Thyroid gland (tissue), 4 donors: Measurements from ENCODE around the gene SLC12A1. TPM values are rescaled to one million over a fixed set of nuclear protein-coding genes. Genes with fewer than 3 reads are reported as not detected.

Source experiments
- DNase-seq, 2 donors: peaks; one replicate each; pipeline ENCODE4 v3.0.0-alpha.2; 2019
- H3K27ac ChIP-seq, 3 donors: fragments of 200-600 bp; sonication (generic); 1 replicate in 2 of 3; 2 replicates in 1 of 3; pipeline ENCODE4 v1.5.1; 2016 to 2019; ENCODE audit warnings: mild to moderate bottlenecking in 1 of 3, moderate library complexity in 1 of 3
- H3K27me3 ChIP-seq: fragments of 200-600 bp; sonication (generic); one replicate; pipeline ENCODE4 v1.5.1; 2019
- H3K36me3 ChIP-seq, 2 donors: fragments of 200-600 bp; sonication (generic); one replicate each; pipeline ENCODE4 v1.5.1; 2016 to 2019
- H3K4me1 ChIP-seq, 2 donors: fragments of 200-600 bp; sonication (generic); one replicate each; pipeline ENCODE4 v1.5.1; 2017 to 2019
- H3K4me3 ChIP-seq, 3 donors: fragments of 200-600 bp; sonication (generic); replicated peaks in 1 of 3; 1 replicate in 2 of 3; 2 replicates in 1 of 3; pipeline ENCODE4 v1.5.1; 2016; ENCODE audit warnings: mild to moderate bottlenecking in 1 of 3
- H3K9me3 ChIP-seq: fragments of 200-600 bp; sonication (generic); one replicate; pipeline ENCODE4 v1.5.1; 2017
- CTCF ChIP-seq, 6 experiments: fragments of 200-600 bp in 3 of 6; fragments of 450-650 bp in 3 of 6; sonication (generic) in 3 of 6; IDR thresholded peaks; one replicate each; pipeline ENCODE4 v1.5.1; 2016 to 2019; ENCODE audit warnings: antibody characterized with exemption in 6 of 6, mild to moderate bottlenecking in 2 of 6, inconsistent platforms in 1 of 6, moderate library complexity in 1 of 6
- POLR2A ChIP-seq, 2 donors: fragments of 450-650 bp; IDR thresholded peaks; one replicate each; pipeline ENCODE4 v1.6.1; 2017; ENCODE audit warnings: antibody characterized with exemption in 2 of 2, mild to moderate bottlenecking in 2 of 2, moderate library complexity in 1 of 2
- WGBS, 2 donors: methylation state at CpG; one replicate each; pipeline ENCODE4 v1.1.5; 2017; 5-methylcytosine and 5-hydroxymethylcytosine counted together
- intact Hi-C: fragments of 100-400 bp; cut with DNase I; formaldehyde crosslinking; loops from one replicate; pipeline ENCODE4 v1.15.1; 2023
- total RNA-seq, 4 donors: library from RNA; depleted of rRNA; stranded (reverse); fragments of >200 nt; gene quantifications; one replicate each; pipeline ENCODE4 v1.2.3, GENCODE V29; 2016

The SLC12A1 gene
- total RNA-seq, 4 donors from 2014 or later = not detected

GRCh38 chr15:48281674-48282073, 75.6 kb downstream of the SLC12A1 start:
- Histone ChIP-seq H3K4me3 (no peak overlapping the region), H3K4me1 (peaks cover 0 to 5% of the 10 kb centered on the region in 2 donors), H3K27ac (no peak overlapping the region), H3K36me3 (no peaks in the 10 kb centered on the region), H3K27me3 (no peaks in the 10 kb centered on the region), H3K9me3 (no peaks in the 10 kb centered on the region)
- WGBS, 2 donors = 87% methylated on average over 4 of the region's 4 CpGs
- no peak for DNase-seq
- TF ChIP-seq POLR2A (IDR thresholded peaks at IDR 0.05) (no peak), CTCF (IDR thresholded peaks at IDR 0.05) (no peak)
- intact Hi-C loops = no loop called here

- Histone ChIP-seq H3K27me3 (no peaks in the 10 kb centered on the region), H3K9me3 (no peaks in the 10 kb centered on the region), H3K27ac (no peak overlapping the region), H3K4me3 (no peak overlapping the region), H3K4me1 (peaks cover 0 to 5% of the 10 kb centered on the region in 2 donors), H3K36me3 (no peaks in the 10 kb centered on the region)
- intact Hi-C loops = no loop called here
- DNase-seq = no peak
- 53 to 75% methylated on average over 4 of the region's 4 CpGs for WGBS, 2 donors
- TF ChIP-seq POLR2A (IDR thresholded peaks at IDR 0.05) (no peak), CTCF (IDR thresholded peaks at IDR 0.05) (no peak)
These were observed 76.1 kb downstream of the SLC12A1 start for GRCh38 chr15:48282216-48282615.

GRCh38 chr15:48283396-48284145, 77.5 kb downstream of the SLC12A1 start:
- H3K27ac ChIP-seq = no peak overlapping the region
- intact Hi-C loops = no loop called here
- 73 to 81% methylated on average over 6 of the region's 6 CpGs for WGBS, 2 donors
- H3K36me3 ChIP-seq = no peaks in the 10 kb centered on the region
- DNase-seq = no peak
- H3K9me3 ChIP-seq = no peaks in the 10 kb centered on the region
- H3K27me3 ChIP-seq = no peaks in the 10 kb centered on the region
- no peak for TF ChIP-seq CTCF (IDR thresholded peaks at IDR 0.05)
- TF ChIP-seq POLR2A (IDR thresholded peaks at IDR 0.05) = no peak
- peaks cover 0 to 5% of the 10 kb centered on the region in 2 donors for H3K4me1 ChIP-seq
- no peak overlapping the region for H3K4me3 ChIP-seq

GRCh38 chr15:48285329-48286214, 79.5 kb downstream of the SLC12A1 start:
- intact Hi-C loops = no loop called here

More at GRCh38 chr15:48285329-48286214, 79.5 kb downstream of the SLC12A1 start:
- H3K4me3 ChIP-seq = no peak overlapping the region
- 19 to 28% methylated on average over 14 of the region's 14 CpGs for WGBS, 2 donors
- H3K27me3 ChIP-seq = no peaks in the 10 kb centered on the region
- TF ChIP-seq CTCF (IDR thresholded peaks at IDR 0.05) (peak; percentile 33 to 76 (median 60)), POLR2A (IDR thresholded peaks at IDR 0.05) (no peak)
- DNase-seq = peak; percentile 29 to 31
- H3K4me1 ChIP-seq = peaks cover 0 to 5% of the 10 kb centered on the region in 2 donors
- H3K27ac ChIP-seq = no peak overlapping the region
- no peaks in the 10 kb centered on the region for H3K36me3 ChIP-seq
- no peaks in the 10 kb centered on the region for H3K9me3 ChIP-seq
